ENCODE data around the gene TMEM242. TPM values are rescaled to one million over a fixed set of nuclear protein-coding genes. Genes with fewer than 3 reads are reported as not detected.
A peak's percentile ranks its signal among the peaks of the same experiment; 100 is the strongest.

TMEM242 gene
- total and polyA plus RNA-seq, 10 of the 15 experiments (the other 5 are each of a cell fraction or from before 2014, with no cell fraction given): 2.8 to 9.8 (median 5.5) TPM

DNA sequence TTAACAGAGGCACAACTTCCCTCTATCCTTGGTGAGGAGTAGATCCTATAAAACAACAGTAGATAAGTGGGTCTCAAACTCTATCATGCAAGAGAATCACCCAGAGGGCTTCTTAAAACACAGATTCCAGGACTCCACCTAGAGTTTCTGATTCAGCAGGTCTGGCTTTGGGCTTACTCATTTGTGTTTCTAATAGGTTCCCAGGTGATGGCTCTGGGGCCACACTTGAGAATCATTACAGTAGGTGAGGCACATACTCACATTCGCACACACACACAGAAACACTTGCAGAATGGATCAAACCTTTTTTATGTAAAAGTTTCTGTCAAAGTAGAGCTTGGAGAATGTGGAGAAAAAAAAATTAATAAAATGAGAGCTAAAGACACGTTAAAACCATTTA is 52.4 kb downstream of the TMEM242 start:
- no peaks in the 10 kb centered on the region; a peak in 1 of 4 replicates for H3K27me3 ChIP-seq (replicated peaks in 1 of 2; ENCODE audit: control insufficient read depth in 2 of 2, insufficient read depth in 2 of 2, low read length in 1 of 2)
- no peak overlapping the region for H3K27ac ChIP-seq (ENCODE audit: control insufficient read depth, insufficient read depth)
- ATAC-seq (no peak), DNase-seq (ENCODE audit: low read depth, low spot score) (no peak), FAIRE-seq (no peak)
- CTCF ChIA-PET: interaction anchor here (0.8 kb wide), 1 partner anchor 55 kb away, joined by 3 read pairs; no protein-coding TSS in a partner anchor
- H3K4me2 ChIP-seq (ENCODE audit: control insufficient read depth, insufficient read depth): no peak overlapping the region
- no peaks in the 10 kb centered on the region for H3K36me3 ChIP-seq (ENCODE audit: control insufficient read depth in 2 of 2, insufficient read depth in 2 of 2, low read length in 1 of 2)
- BruUV-seq (replicated peaks): no TSS peak
- no peaks in the 10 kb centered on the region for H3K79me2 ChIP-seq (ENCODE audit: control insufficient read depth, insufficient read depth, low read length)
- H2AFZ ChIP-seq (ENCODE audit: control insufficient read depth, low read depth, low read length): no peak overlapping the region
- H4K20me1 ChIP-seq (ENCODE audit: control insufficient read depth, insufficient read depth): no peaks in the 10 kb centered on the region
- no peak overlapping the region for H3K9ac ChIP-seq (ENCODE audit: control insufficient read depth, insufficient read depth, low read length)
- POLR2A ChIA-PET: no interaction called here
- in situ Hi-C loops (cut with MboI): no loop called here
- no peak overlapping the region for H3K4me3 ChIP-seq
- TF ChIP-seq EZH2 (IDR thresholded peaks at IDR 0.05; ENCODE audit: borderline replicate concordance, control insufficient read depth, low read depth, low read length): no peak
- no peak for TF ChIP-seq CEBPB (IDR thresholded peaks at IDR 0.05; ENCODE audit: borderline replicate concordance in 1 of 2, low read depth in 2 of 2, low read length in 2 of 2)
- no peak for TF ChIP-seq MTA2 (IDR thresholded peaks at IDR 0.05; ENCODE audit: low read depth)
- TF ChIP-seq SMAD1 (IDR thresholded peaks at IDR 0.05; ENCODE audit: low read depth, partially characterized antibody): no peak
- H3K4me1 ChIP-seq (ENCODE audit: control insufficient read depth, insufficient read depth, low read length): no peaks in the 10 kb centered on the region
- SMC1A ChIA-PET (ENCODE audit: uncharacterized antibody, unreplicated experiment): interaction anchor here (1.1 kb wide), 1 partner anchor 111 kb away, joined by 3 read pairs; no protein-coding TSS in a partner anchor
- H3K9me3 ChIP-seq (replicated peaks; ENCODE audit: control insufficient read depth, insufficient read depth, low read length): peaks cover 4% of the 10 kb centered on the region; the same call in 1 of the 3 replicates
- WGBS (ENCODE audit: insufficient coverage, insufficient replicate concordance, low lambda C conversion rate, missing lambda C conversion rate): 74% methylated on average over 2 of the region's 2 CpGs
- intact Hi-C loops (cut with micrococcal nuclease; ENCODE audit: unreplicated experiment): loop anchor here (10.0 kb wide), 1 partner anchor 236 kb away; no protein-coding TSS in a partner anchor
- RAD21 ChIA-PET (ENCODE audit: unreplicated experiment): no interaction called here

DNA sequence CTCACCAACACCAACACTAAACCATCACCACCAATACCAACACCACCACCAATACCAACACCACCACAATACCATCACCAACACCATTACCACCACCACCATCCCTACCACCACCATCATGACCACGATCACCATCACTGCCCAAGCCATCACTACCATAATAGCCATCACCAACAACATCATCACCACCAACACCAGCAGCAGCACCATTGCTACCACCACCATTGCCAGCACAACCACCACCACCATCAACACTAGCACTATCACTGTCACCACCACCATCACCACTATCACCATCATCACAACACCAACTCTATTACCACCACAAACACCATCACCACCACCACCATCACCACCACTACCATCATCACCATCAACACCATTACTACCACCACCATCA is 53.0 kb downstream of the TMEM242 start:
- ChIA-PET CTCF (no interaction called here), RAD21 (ENCODE audit: unreplicated experiment) (no interaction called here), SMC1A (ENCODE audit: uncharacterized antibody, unreplicated experiment) (no interaction called here), POLR2A (no interaction called here)
- Histone ChIP-seq H3K27me3 (replicated peaks in 1 of 2; ENCODE audit: control insufficient read depth in 2 of 2, insufficient read depth in 2 of 2, low read length in 1 of 2) (no peaks in the 10 kb centered on the region; a peak in 1 of 4 replicates), H3K36me3 (ENCODE audit: control insufficient read depth in 2 of 2, insufficient read depth in 2 of 2, low read length in 1 of 2) (no peaks in the 10 kb centered on the region), H3K4me3 (no peak overlapping the region), H3K4me2 (ENCODE audit: control insufficient read depth, insufficient read depth) (no peak overlapping the region), H3K4me1 (ENCODE audit: control insufficient read depth, insufficient read depth, low read length) (no peaks in the 10 kb centered on the region), H3K79me2 (ENCODE audit: control insufficient read depth, insufficient read depth, low read length) (no peaks in the 10 kb centered on the region), H3K9me3 (replicated peaks; ENCODE audit: control insufficient read depth, insufficient read depth, low read length) (peaks cover 4% of the 10 kb centered on the region; the same call in 1 of the 3 replicates), H4K20me1 (ENCODE audit: control insufficient read depth, insufficient read depth) (no peaks in the 10 kb centered on the region), H2AFZ (ENCODE audit: control insufficient read depth, low read depth, low read length) (no peak overlapping the region), H3K9ac (ENCODE audit: control insufficient read depth, insufficient read depth, low read length) (no peak overlapping the region), H3K27ac (ENCODE audit: control insufficient read depth, insufficient read depth) (no peak overlapping the region)
- ATAC-seq (no peak), DNase-seq (ENCODE audit: low read depth, low spot score) (no peak), FAIRE-seq (no peak)
- intact Hi-C loops (cut with micrococcal nuclease; ENCODE audit: unreplicated experiment) (loop anchor here (10.0 kb wide), 1 partner anchor 236 kb away; no protein-coding TSS in a partner anchor), in situ Hi-C loops (cut with MboI) (no loop called here)
- WGBS (ENCODE audit: insufficient coverage, insufficient replicate concordance, low lambda C conversion rate, missing lambda C conversion rate): 7% methylated on average over 1 of the region's 1 CpG
- TF ChIP-seq, protein P1, sequence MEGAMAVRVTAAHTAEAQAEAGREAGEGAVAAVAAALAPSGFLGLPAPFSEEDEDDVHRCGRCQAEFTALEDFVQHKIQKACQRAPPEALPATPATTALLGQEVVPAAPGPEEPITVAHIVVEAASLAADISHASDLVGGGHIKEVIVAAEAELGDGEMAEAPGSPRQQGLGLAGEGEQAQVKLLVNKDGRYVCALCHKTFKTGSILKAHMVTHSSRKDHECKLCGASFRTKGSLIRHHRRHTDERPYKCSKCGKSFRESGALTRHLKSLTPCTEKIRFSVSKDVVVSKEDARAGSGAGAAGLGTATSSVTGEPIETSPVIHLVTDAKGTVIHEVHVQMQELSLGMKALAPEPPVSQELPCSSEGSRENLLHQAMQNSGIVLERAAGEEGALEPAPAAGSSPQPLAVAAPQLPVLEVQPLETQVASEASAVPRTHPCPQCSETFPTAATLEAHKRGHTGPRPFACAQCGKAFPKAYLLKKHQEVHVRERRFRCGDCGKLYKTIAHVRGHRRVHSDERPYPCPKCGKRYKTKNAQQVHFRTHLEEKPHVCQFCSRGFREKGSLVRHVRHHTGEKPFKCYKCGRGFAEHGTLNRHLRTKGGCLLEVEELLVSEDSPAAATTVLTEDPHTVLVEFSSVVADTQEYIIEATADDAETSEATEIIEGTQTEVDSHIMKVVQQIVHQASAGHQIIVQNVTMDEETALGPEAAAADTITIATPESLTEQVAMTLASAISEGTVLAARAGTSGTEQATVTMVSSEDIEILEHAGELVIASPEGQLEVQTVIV (IDR thresholded peaks at IDR 0.05; ENCODE audit: borderline replicate concordance, partially characterized antibody): peak; percentile 10
- TF ChIP-seq DPF2 (IDR thresholded peaks at IDR 0.05): no peak
- no peak for TF ChIP-seq POLR2A (IDR thresholded peaks at IDR 0.05; ENCODE audit: low read depth, low read length)
- TF ChIP-seq, protein P2, sequence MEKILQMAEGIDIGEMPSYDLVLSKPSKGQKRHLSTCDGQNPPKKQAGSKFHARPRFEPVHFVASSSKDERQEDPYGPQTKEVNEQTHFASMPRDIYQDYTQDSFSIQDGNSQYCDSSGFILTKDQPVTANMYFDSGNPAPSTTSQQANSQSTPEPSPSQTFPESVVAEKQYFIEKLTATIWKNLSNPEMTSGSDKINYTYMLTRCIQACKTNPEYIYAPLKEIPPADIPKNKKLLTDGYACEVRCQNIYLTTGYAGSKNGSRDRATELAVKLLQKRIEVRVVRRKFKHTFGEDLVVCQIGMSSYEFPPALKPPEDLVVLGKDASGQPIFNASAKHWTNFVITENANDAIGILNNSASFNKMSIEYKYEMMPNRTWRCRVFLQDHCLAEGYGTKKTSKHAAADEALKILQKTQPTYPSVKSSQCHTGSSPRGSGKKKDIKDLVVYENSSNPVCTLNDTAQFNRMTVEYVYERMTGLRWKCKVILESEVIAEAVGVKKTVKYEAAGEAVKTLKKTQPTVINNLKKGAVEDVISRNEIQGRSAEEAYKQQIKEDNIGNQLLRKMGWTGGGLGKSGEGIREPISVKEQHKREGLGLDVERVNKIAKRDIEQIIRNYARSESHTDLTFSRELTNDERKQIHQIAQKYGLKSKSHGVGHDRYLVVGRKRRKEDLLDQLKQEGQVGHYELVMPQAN (conservative IDR thresholded peaks at IDR 0.05): no peak
- TF ChIP-seq, protein P3, sequence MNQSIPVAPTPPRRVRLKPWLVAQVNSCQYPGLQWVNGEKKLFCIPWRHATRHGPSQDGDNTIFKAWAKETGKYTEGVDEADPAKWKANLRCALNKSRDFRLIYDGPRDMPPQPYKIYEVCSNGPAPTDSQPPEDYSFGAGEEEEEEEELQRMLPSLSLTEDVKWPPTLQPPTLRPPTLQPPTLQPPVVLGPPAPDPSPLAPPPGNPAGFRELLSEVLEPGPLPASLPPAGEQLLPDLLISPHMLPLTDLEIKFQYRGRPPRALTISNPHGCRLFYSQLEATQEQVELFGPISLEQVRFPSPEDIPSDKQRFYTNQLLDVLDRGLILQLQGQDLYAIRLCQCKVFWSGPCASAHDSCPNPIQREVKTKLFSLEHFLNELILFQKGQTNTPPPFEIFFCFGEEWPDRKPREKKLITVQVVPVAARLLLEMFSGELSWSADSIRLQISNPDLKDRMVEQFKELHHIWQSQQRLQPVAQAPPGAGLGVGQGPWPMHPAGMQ (IDR thresholded peaks at IDR 0.05; ENCODE audit: borderline replicate concordance): no peak
- TF ChIP-seq ESRRA (IDR thresholded peaks at IDR 0.05; ENCODE audit: low read length): no peak
- no peak for TF ChIP-seq FOXM1 (IDR thresholded peaks at IDR 0.05; ENCODE audit: low read depth, low read length)
- TF ChIP-seq GABPA (IDR thresholded peaks at IDR 0.05; ENCODE audit: low read depth): no peak
- no TSS peak for BruUV-seq (replicated peaks)
